GM12872 (cell line): Measurements from ENCODE around the gene DEFB123.

Source experiments
- TF ChIP-seq, protein P1 (sequence below): IDR thresholded peaks from 3 replicates; pipeline ENCODE4 v1.5.1; 2011; ENCODE audit warnings: low read depth, mild to moderate bottlenecking, low read length, moderate library complexity; ENCODE audit not compliant: insufficient read depth

DEFB123 gene

GRCh38 chr20:31454361-31454760 is 13.9 kb downstream of the DEFB123 start:
- TF ChIP-seq, protein P1, sequence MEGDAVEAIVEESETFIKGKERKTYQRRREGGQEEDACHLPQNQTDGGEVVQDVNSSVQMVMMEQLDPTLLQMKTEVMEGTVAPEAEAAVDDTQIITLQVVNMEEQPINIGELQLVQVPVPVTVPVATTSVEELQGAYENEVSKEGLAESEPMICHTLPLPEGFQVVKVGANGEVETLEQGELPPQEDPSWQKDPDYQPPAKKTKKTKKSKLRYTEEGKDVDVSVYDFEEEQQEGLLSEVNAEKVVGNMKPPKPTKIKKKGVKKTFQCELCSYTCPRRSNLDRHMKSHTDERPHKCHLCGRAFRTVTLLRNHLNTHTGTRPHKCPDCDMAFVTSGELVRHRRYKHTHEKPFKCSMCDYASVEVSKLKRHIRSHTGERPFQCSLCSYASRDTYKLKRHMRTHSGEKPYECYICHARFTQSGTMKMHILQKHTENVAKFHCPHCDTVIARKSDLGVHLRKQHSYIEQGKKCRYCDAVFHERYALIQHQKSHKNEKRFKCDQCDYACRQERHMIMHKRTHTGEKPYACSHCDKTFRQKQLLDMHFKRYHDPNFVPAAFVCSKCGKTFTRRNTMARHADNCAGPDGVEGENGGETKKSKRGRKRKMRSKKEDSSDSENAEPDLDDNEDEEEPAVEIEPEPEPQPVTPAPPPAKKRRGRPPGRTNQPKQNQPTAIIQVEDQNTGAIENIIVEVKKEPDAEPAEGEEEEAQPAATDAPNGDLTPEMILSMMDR, result no peak

GRCh38 chr20:31472395-31473330 is 32.2 kb downstream of the DEFB123 start:
- TF ChIP-seq, protein P1, result no peak

DNA sequence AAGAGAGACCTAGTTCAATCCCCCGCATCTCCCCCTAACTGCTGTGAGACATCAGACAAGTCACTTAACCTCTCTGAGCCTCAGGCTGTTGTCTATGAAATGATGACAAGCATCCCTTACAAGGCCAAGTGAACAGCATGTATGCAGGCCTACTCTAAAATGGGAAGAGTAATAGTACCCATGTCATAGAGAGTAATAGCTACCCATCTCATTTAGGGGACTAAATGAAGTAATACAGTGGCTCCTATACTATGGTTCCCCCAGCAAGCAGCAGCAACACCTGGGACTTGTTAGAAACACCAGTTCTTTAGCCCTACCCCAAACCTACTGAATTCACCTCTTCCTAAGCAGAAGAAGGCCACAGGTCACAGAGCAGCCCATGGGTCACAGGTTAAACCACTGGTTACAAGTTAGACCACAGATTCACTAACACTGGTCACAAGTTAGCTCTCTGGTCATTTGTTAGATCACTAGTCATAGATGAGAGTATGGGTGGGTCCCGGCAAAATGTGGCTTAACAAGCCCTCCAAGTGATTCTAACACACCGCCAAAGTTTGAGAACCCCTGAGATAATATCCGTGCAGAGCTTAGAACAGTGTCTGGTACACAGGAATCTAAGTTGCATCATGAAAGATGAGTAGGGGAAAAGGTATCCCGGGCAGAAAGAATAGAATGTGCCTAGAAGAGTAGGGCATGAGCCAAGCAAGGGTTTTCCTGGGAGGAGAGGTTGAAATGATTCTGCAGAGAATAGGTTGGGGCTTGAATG is 33.1 kb downstream of the DEFB123 start:
- TF ChIP-seq, protein P1, result no peak

- TF ChIP-seq, protein P1, result no peak
These were observed 33.6 kb downstream of the DEFB123 start for GRCh38 chr20:31474097-31474436.

- TF ChIP-seq, protein P1, result no peak
These were observed 34.5 kb downstream of the DEFB123 start, which contains the start of the genes DEFB124 and REM1 for GRCh38 chr20:31474758-31475427. Gene DEFB124 (minus strand): TSS chr20:31475127. CDS start chr20:31473013, 2,114 bp downstream. Gene REM1 (plus strand): TSS chr20:31475288. CDS start chr20:31476446, 1,158 bp downstream.

- TF ChIP-seq, protein P1, result no peak
These were observed 35.3 kb downstream of the DEFB123 start for GRCh38 chr20:31475472-31476293.

DNA sequence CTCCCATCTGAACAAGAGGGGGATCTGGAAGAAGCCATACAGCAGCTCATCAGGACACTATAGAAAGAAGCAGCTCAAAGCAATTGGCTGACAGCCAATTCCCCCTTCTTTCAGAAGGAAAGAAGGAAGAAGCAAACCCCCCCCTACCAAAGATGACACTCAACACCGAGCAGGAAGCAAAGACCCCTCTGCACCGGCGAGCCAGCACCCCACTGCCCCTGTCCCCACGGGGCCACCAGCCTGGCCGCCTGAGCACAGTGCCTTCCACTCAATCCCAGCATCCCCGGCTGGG is 35.8 kb downstream of the DEFB123 start:
- TF ChIP-seq, protein P1, result no peak
